ENCODE measurements around the gene HS1BP3. TPM values are rescaled to one million over a fixed set of nuclear protein-coding genes. Genes with fewer than 3 reads are reported as not detected.

HS1BP3 gene
- total RNA-seq, 1 experiment from 2014 or later: 34.5 TPM

DNA sequence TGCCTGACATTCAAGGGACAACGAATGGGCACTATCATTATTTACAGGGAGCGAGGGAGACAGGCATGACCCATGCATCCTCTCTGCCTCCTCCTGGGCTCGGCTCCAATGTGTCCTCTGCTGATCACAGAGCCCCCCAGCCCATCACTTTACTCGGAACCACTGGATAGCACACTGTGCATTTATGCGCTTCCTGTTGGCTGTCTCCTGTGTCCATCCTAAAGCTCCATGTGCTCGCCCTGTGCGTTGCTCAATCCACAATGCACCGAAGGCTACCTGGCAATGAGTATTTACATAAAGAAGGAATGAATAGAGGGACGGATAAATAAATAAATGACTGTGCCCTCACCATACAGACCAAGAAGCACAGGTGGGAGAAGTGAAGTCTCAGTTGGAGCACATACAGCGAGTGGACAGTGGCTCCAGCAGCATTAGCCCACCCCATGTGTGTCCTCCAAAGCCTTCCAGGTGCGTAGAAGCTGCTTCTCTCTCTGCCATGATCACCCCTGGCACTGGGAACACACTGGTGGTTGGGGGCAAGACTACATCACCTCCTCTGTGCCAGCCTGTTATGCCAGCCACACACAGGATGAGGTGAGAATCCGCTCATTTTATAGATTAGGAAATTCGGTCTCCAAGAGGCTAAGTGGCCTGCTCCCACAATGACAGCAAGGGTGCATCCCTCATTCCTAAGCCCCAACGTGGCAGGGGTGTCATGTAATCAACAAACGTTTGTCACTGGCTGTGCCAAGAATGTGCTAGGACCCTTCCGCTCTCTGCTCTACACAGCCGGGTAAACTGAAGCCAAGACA is 13.7 kb upstream of the HS1BP3 start:
- DNase-seq (ENCODE audit: extremely low read depth, low read depth): no peak

DNA sequence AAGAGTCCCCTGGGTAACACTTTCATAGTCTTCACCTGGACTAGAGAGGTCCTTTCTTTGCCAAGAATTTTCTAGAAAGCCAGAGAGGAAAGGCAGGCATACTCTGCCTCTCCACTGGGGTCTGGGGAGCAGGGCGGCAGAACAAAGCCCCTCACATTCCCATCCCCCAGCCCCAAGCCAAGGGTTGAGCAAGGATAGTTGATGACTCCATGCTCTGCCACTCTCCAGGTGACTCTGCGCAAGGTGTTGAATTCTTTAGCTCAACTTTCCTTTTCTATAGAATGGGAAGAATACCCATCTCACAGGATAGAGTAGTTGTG is 13.1 kb upstream of the HS1BP3 start:
- DNase-seq (ENCODE audit: extremely low read depth, low read depth): no peak

DNA sequence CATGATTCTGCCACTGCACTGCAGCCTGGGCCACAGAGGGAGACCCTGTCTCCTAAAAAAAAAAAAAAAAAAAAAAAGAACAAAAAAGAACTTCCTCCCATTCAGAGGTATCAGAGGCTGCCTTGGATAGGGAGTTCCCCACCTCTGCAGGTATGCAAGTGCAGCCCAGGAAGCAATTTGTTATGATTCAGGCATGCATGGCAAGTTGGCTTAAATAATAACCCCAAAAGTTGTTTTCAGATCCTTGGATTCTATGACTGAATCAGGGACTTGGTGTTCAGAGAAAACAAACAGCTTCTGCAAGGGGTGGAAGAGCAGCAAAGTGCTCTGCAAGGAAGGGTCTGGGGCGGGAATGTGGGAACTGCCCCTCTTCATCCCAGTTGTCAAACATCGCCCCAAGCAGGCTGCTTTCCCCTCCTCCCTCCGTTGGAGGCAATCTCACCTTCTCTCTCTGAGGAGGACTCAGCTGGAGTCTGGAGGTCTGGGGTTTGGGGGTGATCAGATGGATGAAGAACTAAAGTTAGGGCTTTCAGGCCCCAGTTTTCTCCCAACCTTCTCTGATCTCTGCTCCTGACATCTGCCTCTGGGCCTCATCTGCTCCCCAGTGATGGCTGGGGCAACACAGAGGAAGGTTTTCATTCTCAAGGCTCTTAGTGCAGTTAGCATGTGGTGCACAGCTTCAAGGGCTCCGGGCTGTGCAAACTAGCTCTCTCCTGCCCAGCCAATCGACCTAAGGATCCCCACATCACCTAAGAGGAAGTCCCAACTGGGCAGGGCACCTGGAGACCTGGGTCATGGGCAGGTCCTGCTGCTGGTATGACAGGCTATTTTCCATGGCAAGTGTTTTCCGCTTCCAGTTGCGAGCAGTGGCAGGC is 12.5 kb upstream of the HS1BP3 start:
- no peak for DNase-seq (ENCODE audit: extremely low read depth, low read depth)

DNA sequence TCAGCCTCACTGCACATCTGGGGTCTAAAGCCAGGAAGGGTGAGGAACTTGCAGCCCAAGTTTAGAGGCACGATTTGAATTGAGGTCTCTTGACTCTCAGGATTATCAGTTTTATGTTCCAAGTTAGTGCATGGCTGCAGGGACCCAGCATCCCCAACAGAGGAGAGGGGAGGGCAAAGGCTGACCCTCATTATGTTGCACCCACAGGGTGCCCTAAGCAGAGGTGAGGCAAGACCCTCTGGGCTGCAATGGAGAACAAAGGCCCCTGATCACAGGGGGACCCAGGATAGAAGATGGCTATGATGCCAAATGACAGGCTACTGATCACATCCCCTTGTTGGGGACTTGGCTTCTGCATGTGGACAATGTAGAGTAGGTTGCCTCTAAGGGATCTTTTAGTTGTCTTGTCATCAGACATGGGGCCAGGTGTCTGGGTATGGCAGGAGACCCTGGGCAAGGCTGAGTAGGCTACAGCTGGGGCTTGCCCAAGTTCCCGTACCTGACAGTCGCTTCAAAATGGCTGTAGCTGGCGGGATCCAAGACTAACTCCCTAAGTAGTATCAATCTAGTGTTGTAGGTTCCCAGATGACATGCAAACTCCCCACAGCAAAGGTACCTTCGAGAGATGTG is 11.5 kb upstream of the HS1BP3 start:
- DNase-seq (ENCODE audit: extremely low read depth, low read depth): no peak

DNA sequence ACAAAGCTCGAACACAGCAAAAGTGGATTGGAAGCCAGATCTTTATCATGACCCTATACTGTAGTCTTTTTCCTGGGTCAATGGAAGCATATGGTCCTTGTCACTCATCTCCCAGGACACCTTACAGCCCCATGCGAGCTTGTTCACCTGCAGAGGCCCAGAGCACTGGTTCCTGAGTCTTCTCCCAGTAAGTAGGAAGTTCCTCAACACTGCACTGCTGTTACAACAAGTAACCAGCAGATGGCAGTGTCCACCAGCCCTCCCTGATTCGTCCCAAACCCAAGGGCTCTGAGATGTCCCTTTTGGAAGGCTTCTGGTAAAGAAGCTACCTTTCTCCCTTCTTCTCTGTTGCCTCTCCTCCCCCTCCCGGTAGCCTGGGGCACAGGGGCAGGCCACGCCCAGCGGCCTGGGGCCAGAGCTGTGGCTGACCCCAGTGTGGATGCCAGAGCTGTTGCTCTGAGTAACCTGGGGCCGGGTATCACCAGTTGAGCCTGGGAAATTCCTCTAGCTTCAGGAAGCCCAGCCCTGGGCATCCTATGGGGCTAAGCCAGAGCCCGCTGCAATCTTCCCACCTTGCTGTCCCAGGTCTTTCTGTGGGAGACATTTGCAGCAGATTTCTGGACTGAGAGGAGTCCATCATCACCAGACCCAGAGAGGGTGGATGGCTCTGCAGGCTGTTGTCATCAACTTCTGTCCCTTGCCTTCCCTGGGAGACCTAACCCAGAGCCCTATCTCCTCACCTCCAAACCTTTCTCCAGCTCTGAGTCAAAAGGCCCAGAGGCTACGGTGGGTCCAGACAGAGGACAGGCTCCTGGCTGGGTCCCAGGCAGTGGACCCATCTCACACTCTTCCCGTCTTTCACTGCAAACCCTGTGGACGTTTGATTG is 10.8 kb upstream of the HS1BP3 start:
- peak; percentile 78 for DNase-seq (ENCODE audit: extremely low read depth, low read depth)

DNA sequence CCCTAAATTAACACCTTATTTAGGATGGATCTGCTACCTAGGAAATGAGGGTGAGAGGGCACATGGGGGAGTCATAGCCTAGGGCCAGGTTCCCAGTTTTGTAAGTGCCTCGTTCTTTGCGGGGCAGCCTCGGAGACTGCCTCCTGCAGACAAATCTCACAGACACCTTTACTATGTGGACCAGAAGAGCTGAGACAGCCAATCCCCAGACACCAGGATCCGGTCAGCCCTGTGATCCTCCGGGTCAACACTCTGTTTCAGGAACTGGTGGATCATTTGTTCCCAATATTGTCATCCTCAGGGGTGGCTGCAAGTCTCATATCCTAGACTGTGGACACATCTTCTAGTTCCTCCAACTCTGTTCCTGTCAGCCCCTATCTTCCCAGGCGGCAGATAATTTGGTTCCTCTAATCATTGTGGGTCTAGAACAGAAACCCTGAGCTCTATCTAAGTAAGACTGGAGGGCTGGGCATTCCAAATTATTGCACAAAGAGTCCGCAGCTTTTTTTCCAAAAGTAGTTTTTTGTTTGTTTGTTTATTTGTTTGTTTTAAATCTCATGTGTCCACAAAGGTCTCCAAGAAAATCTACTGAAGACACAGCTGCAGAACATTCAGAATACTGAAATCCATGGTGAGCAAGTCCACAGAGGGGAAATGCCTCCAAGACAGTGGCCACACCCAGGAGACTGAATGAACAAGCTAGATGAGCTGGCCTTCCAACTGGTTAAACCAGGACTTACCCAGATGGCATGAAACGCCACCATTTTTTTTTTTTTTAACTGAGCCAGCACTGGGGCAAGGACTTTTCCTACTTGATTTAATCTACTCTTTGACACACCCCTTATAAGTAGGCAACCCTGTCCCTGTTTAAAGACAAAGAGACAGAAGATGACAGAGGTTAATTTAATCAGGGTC is 9.9 kb upstream of the HS1BP3 start:
- DNase-seq (ENCODE audit: extremely low read depth, low read depth): no peak

DNA sequence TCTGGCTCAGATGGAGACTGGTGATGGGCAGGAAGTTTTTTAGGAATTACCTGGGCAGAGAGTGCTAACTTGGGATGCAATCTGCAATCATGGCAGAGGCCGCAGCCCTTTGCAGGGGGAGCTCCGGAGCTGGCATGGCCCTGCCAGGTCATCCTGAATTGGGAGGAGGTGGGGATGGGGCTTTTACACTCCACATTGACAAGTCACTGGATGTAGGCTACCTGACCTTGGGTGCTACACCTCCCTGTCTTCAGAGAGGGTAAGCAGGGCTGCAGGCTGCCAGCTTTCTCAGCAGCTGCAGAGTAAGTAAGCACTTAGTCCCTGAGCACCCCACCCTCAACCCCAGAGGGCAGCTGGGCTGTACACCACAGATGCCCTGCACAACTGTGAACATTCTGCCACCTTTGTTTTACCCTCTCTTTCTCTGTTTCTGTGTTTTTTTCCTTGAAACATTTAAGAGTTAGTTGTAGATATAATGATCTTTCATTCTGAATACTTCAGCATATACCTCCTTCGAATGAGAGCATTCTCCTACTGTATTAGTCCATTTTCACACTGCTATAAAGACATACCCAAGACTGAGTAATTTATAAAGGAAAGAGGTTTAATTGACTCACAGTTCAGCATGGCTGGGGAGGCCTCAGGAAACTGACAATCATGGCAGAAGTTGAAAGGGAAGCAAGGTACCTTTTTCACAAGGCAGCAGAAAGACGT is 6.8 kb upstream of the HS1BP3 start:
- DNase-seq (ENCODE audit: extremely low read depth, low read depth): no peak

DNA sequence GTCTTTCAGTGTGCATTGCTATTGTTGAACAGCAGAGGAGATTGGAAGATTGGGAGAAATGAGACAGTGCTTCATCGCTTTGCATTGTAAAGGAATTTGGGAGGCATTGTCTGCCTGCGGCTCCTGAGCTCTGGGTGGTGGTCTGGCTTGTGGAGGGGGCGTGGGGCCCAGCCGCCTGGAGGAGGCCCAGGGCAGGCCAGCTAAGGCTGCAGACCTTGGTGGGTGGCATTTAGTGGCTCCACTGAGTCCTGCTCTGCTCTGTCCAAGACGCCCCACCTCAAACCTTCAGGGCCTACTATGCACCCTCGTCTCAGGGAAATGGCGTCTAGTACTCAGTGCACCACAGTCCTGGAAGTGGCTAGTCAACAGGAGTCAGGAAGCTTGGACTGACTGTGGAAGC is 5.7 kb upstream of the HS1BP3 start:
- no peak for DNase-seq (ENCODE audit: extremely low read depth, low read depth)

DNA sequence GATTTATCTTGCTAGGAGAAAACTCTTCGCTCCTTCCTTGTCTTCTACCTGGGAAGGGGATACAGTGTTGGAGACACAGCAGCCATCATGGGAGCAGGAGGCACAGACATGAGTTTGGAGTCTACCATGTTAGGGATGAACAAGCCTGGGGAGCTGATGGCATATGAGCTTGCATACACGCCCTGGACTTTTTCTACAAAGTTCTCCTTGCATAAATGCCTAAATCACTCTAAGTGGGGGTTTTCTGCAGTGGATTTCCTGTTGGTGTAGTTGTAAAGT is 3.6 kb upstream of the HS1BP3 start:
- no peak for DNase-seq (ENCODE audit: extremely low read depth, low read depth)

DNA sequence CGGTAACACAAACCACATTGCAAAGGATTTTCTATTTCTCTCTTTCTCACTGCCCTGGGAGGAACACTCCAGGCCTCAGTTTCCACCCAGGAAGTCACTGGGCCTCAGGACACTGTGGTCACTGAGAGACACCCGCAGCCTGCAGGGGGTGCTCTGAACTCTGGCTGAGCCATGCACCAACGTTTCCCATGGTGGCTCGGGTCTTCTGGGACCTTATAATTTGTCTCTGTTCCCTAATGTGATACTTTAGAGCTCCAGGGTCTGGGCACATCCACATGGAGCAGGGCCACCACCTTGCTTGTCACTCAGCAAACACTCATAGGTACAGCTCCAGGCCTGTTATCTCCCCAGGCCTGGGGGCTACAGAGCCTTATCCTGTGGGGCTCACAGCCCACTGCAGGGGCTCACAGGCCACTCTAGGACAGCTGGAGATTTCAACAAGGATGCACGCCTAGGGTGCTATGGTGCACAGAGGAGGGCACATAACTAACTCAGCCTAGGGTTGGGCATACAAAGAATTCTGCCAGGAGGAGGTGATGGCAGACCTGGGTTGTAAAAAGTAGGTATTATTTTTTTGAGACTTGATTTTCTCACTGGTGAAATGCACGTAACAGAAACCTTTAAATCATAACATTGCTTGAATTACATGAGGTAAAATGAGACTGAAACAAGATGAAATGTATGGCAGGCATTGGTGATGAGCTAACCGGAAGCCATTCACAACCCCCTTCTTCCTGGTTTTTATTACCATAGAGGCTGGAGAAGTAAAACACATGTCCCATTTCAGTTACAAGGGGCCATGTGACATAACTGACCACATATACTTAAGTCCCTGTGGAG is 3.0 kb upstream of the HS1BP3 start:
- no peak for DNase-seq (ENCODE audit: extremely low read depth, low read depth)

DNA sequence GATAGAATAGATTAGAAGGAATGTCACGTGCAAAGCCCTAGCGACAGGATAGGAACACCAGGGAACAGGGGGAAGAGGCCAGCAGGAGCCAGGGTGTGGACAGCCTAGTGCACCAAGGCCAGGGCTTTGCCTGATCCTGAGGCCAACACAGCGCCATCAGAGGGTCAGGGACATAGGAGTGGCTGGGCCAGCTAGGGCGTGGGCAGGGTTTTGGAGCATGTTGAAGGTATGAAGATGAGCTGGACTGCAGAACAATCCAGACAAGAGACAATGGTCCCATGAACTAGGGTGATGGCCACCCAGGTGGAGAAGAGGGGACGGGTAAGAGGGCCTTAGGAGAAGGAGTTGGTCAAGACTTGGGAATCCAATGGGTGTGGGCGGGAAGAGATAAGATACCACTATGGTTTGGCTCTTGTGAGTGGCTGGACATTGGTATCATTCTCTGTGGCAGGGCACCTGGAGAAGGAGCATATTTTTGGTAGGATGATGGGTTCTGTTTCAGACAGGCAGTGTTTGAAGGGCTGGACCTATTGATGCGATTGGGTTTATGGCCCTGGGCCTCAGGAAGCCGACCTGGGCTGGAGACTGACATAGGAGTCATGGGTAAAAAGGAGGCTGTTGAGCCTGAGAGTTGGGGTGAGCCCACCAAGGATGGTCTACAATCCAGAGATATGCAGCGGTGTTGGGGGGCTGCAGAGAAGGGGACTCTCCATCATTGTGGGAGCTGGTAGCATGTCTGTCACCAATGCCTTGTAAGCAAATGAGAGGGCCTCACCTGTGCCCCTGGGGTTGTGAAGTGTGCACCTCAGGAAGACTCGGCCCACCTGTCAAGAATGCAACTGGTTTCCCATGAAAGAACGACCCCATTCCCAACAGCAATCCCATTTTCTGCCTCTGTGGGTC is 2.0 kb upstream of the HS1BP3 start:
- DNase-seq (ENCODE audit: extremely low read depth, low read depth): no peak

DNA sequence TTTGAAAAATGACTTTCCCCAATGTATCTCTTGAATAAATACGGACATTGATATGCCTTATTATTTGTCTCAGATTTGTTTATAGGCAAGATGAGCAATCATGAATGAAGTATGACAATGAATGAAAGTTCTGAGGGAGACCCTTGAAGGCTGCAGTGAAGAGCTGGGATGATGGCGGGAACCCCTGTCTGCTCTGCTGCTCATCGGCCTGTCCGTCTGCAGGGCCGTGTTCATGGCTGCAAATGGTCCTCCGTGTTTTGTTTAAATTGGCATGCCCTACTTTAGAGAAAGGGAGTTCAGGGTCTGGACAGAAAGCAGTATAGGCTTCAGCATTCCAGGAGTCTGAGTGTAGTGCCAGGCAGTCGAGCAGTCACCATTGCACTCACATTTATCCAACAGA is 1.2 kb upstream of the HS1BP3 start:
- no peak for DNase-seq (ENCODE audit: extremely low read depth, low read depth)

DNA sequence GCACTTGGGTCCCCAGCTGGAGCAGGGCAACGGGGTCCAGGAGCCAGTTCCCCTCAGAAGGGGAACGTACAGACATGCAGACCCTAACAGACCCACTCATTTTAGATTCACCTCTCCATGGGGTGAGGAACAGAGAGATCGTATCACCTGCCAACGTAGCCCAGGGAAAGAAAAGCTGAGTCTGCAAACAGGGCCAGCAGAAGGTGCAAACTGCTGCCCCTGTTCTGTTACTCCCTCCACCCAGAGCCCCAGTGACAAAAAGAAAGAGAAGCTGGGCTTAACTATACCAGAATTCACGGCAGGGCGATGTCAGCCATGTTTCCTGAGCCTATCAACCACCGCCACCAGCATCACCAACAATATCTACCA is 817 bp upstream of the HS1BP3 start:
- no peak for DNase-seq (ENCODE audit: extremely low read depth, low read depth)

DNA sequence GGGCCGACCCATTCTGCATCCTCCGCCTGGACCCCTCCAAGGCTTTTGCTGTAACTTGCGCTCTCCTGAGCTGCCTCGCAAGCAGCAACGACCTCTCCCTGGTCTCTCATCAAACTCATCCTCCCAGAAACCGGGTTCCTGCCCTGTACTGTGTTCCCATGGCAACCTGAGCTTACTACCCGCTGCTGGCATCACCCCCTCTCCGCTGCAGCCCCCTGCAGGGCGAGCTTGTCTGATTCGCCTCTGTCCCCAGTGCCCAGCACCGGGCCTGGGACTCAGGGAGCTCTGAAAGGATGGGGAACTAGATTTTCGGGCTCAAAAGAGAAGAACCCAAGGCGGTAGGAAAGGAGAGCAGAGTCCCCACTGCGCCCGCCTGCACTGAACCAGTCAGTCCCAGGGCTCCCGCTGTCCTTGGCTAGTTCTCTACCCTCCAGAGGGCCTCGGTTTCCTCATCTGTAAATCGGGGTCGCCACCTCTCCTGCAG is 463 bp downstream of the HS1BP3 start:
- DNase-seq (ENCODE audit: extremely low read depth, low read depth): no peak

DNA sequence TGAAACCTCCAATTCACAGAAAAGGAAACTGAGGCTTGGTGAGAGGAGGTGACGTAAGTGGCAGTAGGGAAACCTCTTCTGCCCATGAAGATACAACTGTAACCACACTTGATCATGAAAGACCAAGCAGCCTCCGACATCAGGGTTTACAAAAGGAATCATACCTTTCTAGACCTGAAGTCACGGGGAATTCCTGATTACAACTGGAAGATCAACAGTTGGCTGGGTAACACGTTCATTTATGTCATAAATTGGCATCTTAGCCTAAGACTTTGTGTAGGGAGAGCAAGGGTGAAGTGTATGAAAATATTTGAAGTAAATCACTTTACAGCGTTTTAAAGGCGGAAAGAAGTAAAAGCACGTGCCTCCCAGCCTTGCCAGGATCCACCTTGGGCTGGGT is 922 bp downstream of the HS1BP3 start:
- DNase-seq (ENCODE audit: extremely low read depth, low read depth): no peak

DNA sequence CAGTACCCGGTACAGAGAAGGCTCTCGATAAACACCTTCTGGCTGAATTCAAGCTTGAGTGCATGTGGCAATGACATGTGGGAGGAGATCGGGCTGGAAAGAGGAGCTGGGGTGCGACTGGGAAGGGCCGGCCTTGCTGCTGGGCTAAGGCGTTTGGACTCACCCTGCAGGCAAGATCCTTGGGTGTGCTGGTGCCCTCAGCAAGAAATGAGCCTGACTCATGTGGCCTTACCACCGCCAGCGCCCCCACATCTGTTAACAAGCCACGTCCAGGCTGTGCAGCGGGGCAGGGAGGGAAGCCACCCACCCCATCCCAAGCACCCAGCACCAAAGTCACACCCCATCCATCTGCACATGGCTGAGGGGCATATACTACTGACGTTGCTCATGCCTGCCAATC is 1.3 kb downstream of the HS1BP3 start:
- no peak for DNase-seq (ENCODE audit: extremely low read depth, low read depth)

DNA sequence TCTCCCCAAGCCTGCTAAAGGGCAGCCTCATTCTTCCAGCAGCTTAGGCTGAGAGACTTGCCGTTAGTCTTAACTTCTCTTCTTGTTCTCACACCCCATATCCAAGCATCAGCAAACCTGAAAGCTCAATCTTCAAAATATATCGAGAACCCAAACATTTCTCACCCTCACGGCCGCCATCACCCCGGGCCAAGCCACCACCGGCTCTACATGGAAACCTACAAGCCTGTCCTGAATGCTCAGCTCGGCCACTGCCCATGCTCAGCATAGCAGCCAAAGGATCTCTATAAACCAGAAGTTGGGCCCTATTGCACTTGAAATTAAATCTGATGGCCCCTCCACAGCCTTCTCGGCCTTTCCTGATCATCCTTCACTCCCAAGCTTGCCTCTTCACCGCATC is 2.1 kb downstream of the HS1BP3 start:
- DNase-seq (ENCODE audit: extremely low read depth, low read depth): no peak
